Common myeloid progenitor, CD34-positive (primary cell): ENCODE results near the gene GTF2A2.

Source experiments
- CTCF ChIA-PET: fragments of 350-600 bp; sonication (Branson Sonifier 250); formaldehyde crosslinking; loops from one replicate; lab custom pipeline; 2021; ENCODE audit warnings: antibody characterized with exemption; lab: Charles Lee
- POLR2A ChIA-PET: fragments of 350-600 bp; sonication (Branson Sonifier 250); formaldehyde crosslinking; loops from one replicate; lab custom pipeline; 2021; ENCODE audit warnings: antibody characterized with exemption; lab: Charles Lee
- DNase-seq, 3 donors: peaks; one replicate each; pipeline versions ENCODE4 v3.0.0 to v3.0.0-alpha.2; 2013
- H3K27ac ChIP-seq, 2 experiments: 1 replicate in 1 of 2; 2 replicates in 1 of 2; pipeline ENCODE4 v1.7.0; 2013; ENCODE audit warnings: inconsistent platforms in 2 of 2, low read length in 2 of 2, mild to moderate bottlenecking in 2 of 2, low read depth in 1 of 2, moderate library complexity in 1 of 2; ENCODE audit not compliant: severe bottlenecking in 2 of 2, insufficient read depth in 1 of 2, poor library complexity in 1 of 2
- H3K27me3 ChIP-seq, 5 experiments: replicated peaks in 2 of 5; 1 replicate in 3 of 5; 2 replicates in 2 of 5; pipeline versions ENCODE4 v1.6.1 to v1.7.0; 2013; ENCODE audit warnings: low read length in 4 of 5, mild to moderate bottlenecking in 2 of 5, moderate library complexity in 2 of 5, inconsistent platforms in 1 of 5; ENCODE audit not compliant: insufficient read depth in 5 of 5, control insufficient read depth in 4 of 5
- H3K36me3 ChIP-seq, 4 experiments: 1 replicate in 2 of 4; 2 replicates in 2 of 4; pipeline versions ENCODE4 v1.6.1 to v1.7.0; 2013; ENCODE audit warnings: low read length in 3 of 4, control low read depth in 1 of 4, mild to moderate bottlenecking in 1 of 4; ENCODE audit not compliant: control insufficient read depth in 4 of 4, insufficient read depth in 4 of 4
- H3K4me1 ChIP-seq, 4 experiments: 1 replicate in 3 of 4; 2 replicates in 1 of 4; pipeline versions ENCODE4 v1.6.1 to v1.7.1; 2013; ENCODE audit warnings: low read length in 3 of 4, mild to moderate bottlenecking in 3 of 4, control low read depth in 1 of 4, inconsistent platforms in 1 of 4, moderate library complexity in 1 of 4; ENCODE audit not compliant: control insufficient read depth in 4 of 4, insufficient read depth in 4 of 4; ENCODE audit errors: control extremely low read depth in 1 of 4
- H3K4me3 ChIP-seq, 7 experiments: 1 replicate in 4 of 7; 2 replicates in 3 of 7; pipeline versions ENCODE4 v1.5.1 to v1.7.0; 2013; ENCODE audit warnings: mild to moderate bottlenecking in 7 of 7, low read length in 6 of 7, moderate library complexity in 6 of 7, inconsistent platforms in 2 of 7, low read depth in 2 of 7, control low read depth in 1 of 7; ENCODE audit not compliant: insufficient read depth in 4 of 7, control insufficient read depth in 1 of 7; ENCODE audit errors: extremely low read depth in 1 of 7
- H3K9me3 ChIP-seq, 5 experiments: 1 replicate in 4 of 5; 2 replicates in 1 of 5; pipeline versions ENCODE4 v1.6.1 to v1.7.1; 2013; ENCODE audit warnings: low read length in 4 of 5, mild to moderate bottlenecking in 2 of 5, inconsistent platforms in 1 of 5, low read depth in 1 of 5, moderate library complexity in 1 of 5; ENCODE audit not compliant: control insufficient read depth in 4 of 5, insufficient read depth in 2 of 5; ENCODE audit errors: control extremely low read depth in 1 of 5
- WGBS: methylation state at CpG from one replicate; pipeline ENCODE4 v1.1.5; 2013; ENCODE audit not compliant: insufficient coverage; 5-methylcytosine and 5-hydroxymethylcytosine counted together

Gene GTF2A2

DNA sequence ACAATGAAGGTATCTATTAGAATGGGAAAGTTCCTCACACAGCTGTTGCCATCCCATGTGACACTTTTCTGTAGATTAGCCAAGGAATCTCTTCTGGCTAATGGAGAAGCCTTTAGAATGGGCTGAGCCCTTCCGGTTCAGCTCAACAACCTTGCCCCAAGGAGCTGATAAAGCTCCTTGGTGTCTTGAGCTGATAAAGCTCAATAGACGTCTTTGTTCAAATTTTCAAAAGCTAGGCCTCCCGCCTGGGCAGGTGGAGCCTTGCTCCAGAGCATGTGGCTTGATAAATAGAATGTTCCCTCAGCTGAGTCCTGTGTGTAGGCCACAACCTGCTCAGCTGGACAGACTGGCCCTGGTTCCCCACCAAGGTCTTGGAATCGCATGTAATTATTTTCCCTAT, 39.0 kb upstream of the GTF2A2 start:
- POLR2A ChIA-PET, result no interaction called here

DNA sequence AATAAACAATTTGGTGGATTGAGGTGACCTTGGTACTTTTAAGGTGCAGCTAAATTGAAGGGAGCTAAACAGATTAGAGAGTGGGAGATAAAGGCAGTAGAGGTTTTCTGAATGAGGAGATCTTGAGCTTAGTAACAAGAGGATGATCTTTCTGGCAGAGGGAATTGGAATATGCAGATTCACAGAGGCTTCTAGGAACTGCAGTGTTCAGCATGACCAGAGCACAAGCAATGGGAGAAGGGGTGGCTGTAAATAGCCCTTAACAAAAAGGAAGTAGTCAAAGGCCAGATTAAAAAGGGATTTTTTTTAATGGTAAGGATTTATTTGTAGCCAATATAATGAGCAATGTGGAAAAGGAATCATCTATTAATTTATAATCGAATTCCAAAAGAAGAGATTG, 37.5 kb upstream of the GTF2A2 start:
- Histone ChIP-seq H3K4me1 (peaks cover 5 to 14% (median 9%) of the 10 kb centered on the region in 4 experiments), H3K9me3 (no peaks in the 10 kb centered on the region), H3K36me3 (no peaks in the 10 kb centered on the region), H3K4me3 (no peak overlapping the region), H3K27me3 (no peaks in the 10 kb centered on the region), H3K27ac (no peak overlapping the region)
- ChIA-PET POLR2A (no interaction called here), CTCF (interaction anchor here (1.0 kb wide), 1 partner anchor 825 kb away, joined by 3 read pairs; no protein-coding TSS in a partner anchor)
- WGBS, result no CpG with 5 or more reads among the region's 1 CpG
- no peak for DNase-seq

More for the DNA sequence above, 39.0 kb upstream of the GTF2A2 start:
- no peaks in the 10 kb centered on the region for H3K36me3 ChIP-seq
- no peaks in the 10 kb centered on the region for H3K4me1 ChIP-seq
- no peak for DNase-seq
- H3K4me3 ChIP-seq, result no peak overlapping the region
- H3K9me3 ChIP-seq, result no peaks in the 10 kb centered on the region
- CTCF ChIA-PET, result no interaction called here
- no peak overlapping the region for H3K27ac ChIP-seq
- WGBS, result 94% methylated on average over 4 of the region's 4 CpGs
- H3K27me3 ChIP-seq, result no peaks in the 10 kb centered on the region

GRCh38 chr15:59691194-59691805, 34.0 kb upstream of the GTF2A2 start:
- Histone ChIP-seq H3K27me3 (no peaks in the 10 kb centered on the region), H3K4me3 (no peak overlapping the region), H3K27ac (no peak overlapping the region), H3K9me3 (no peaks in the 10 kb centered on the region), H3K4me1 (peaks cover 16 to 33% (median 27%) of the 10 kb centered on the region in 4 experiments), H3K36me3 (no peaks in the 10 kb centered on the region)
- peak; percentile 73 to 86 (median 83) for DNase-seq
- ChIA-PET POLR2A (no interaction called here), CTCF (interaction anchor here (0.6 to 4.7 kb wide), 13 partner anchors 9 to 635 kb away, joined by 3 to 33 read pairs (median 4); partner anchors contain the start of gene GTF2A2)
- no CpG with 5 or more reads among the region's 1 CpG for WGBS

GRCh38 chr15:59689626-59690236, 32.4 kb upstream of the GTF2A2 start:
- no peaks in the 10 kb centered on the region for H3K36me3 ChIP-seq
- H3K4me1 ChIP-seq, result peaks cover 29 to 49% (median 42%) of the 10 kb centered on the region in 4 experiments
- H3K9me3 ChIP-seq, result no peaks in the 10 kb centered on the region
- peak overlapping the region; percentile 97 to 99 for H3K27ac ChIP-seq
- peak overlapping the region; percentile 46 to 100 (median 90) for H3K4me3 ChIP-seq
- 0% methylated on average over 12 of the region's 25 CpGs for WGBS
- no peaks in the 10 kb centered on the region for H3K27me3 ChIP-seq
- CTCF ChIA-PET, result interaction anchor here (1.6 to 4.7 kb wide), 3 partner anchors 11 to 637 kb away, joined by 4 to 33 read pairs (median 10); no protein-coding TSS in a partner anchor
- DNase-seq, result peak; percentile 59 to 87 (median 83)
- POLR2A ChIA-PET, result interaction anchor here (0.5 to 1.0 kb wide), 3 partner anchors 33 to 765 kb away, joined by 3 to 5 read pairs (median 3); partner anchors contain the start of gene GTF2A2

- Histone ChIP-seq H3K4me3 (peak within 1 kb of the TSS; percentile 74 to 100 (median 90)), H3K9me3 (no peaks in the 10 kb centered on the region), H3K27me3 (no peaks in the 10 kb centered on the region), H3K36me3 (peaks cover 0 to under 1% (median 0%) of the 10 kb centered on the region in 4 experiments), H3K4me1 (peaks cover 36 to 55% (median 49%) of the 10 kb centered on the region in 4 experiments), H3K27ac (peak within 1 kb of the TSS; percentile 97 to 99)
- 0% methylated on average over 39 of the region's 78 CpGs for WGBS
- ChIA-PET POLR2A (interaction anchor here (0.5 to 1.0 kb wide), 3 partner anchors 32 to 766 kb away, joined by 3 to 5 read pairs (median 3); partner anchors contain the start of gene GTF2A2), CTCF (interaction anchor here (3.4 to 4.7 kb wide), 2 partner anchors 12 to 638 kb away, joined by 10 to 33 read pairs; no protein-coding TSS in a partner anchor)
- peak; percentile 99 to 100 (median 100) for DNase-seq
Measured at GRCh38 chr15:59688782-59689625, 31.7 kb upstream of the GTF2A2 start, which contains the start of gene BNIP2. Gene BNIP2, minus strand, starts transcription at chr15:59689320. Its CDS starts 6,863 bp downstream, at chr15:59682457.

- peaks cover 36 to 59% (median 54%) of the 10 kb centered on the region in 4 experiments for H3K4me1 ChIP-seq
- no peaks in the 10 kb centered on the region for H3K9me3 ChIP-seq
- H3K4me3 ChIP-seq, result peak overlapping the region; percentile 74 to 100 (median 90)
- 0% methylated on average over 9 of the region's 15 CpGs for WGBS
- DNase-seq, result peak; percentile 68 to 85 (median 79)
- no peaks in the 10 kb centered on the region for H3K27me3 ChIP-seq
- ChIA-PET POLR2A (interaction anchor here (0.6 to 1.1 kb wide), 3 partner anchors 29 to 756 kb away, joined by 3 to 4 read pairs (median 3); partner anchors contain the start of gene GTF2A2), CTCF (no interaction called here)
- H3K27ac ChIP-seq, result peak overlapping the region; percentile 97 to 99
- H3K36me3 ChIP-seq, result peaks cover 0 to 5% (median under 1%) of the 10 kb centered on the region in 4 experiments
Measured at GRCh38 chr15:59688423-59688781, 31.1 kb upstream of the GTF2A2 start.
